CD8-positive, alpha-beta memory T cell (primary cell): ENCODE results near the gene AP5S1. TPM values are rescaled to one million over a fixed set of nuclear protein-coding genes. Genes with fewer than 3 reads are reported as not detected.

ENCODE experiments used
- CTCF ChIA-PET: fragments of 350-600 bp; sonication (Branson Sonifier 250); formaldehyde crosslinking; loops from one replicate; lab custom pipeline; 2021; ENCODE audit warnings: antibody characterized with exemption; lab: Charles Lee
- POLR2A ChIA-PET: fragments of 350-600 bp; sonication (Branson Sonifier 250); formaldehyde crosslinking; loops from one replicate; lab custom pipeline; 2021; ENCODE audit warnings: antibody characterized with exemption; lab: Charles Lee
- DNase-seq, 5 donors: peaks; one replicate each; pipeline versions ENCODE4 v3.0.0 to v3.0.0-alpha.2; 2020 to 2022; ENCODE audit warnings: mixed read lengths in 1 of 5
- H3K27ac ChIP-seq: one replicate; pipeline ENCODE4 v1.7.0; 2013; ENCODE audit warnings: low read depth, mild to moderate bottlenecking, low read length, moderate library complexity
- H3K27me3 ChIP-seq: 2 replicates; pipeline ENCODE4 v1.7.0; 2013; ENCODE audit warnings: low read length, mild to moderate bottlenecking; ENCODE audit not compliant: insufficient read depth, poor library complexity, severe bottlenecking
- H3K36me3 ChIP-seq: 2 replicates; pipeline ENCODE4 v1.7.0; 2013; ENCODE audit warnings: mild to moderate bottlenecking, low read length, moderate library complexity; ENCODE audit not compliant: insufficient read depth
- H3K4me1 ChIP-seq: 2 replicates; pipeline ENCODE4 v1.7.0; 2013; ENCODE audit warnings: mild to moderate bottlenecking, low read length, moderate library complexity; ENCODE audit not compliant: insufficient read depth
- H3K4me3 ChIP-seq: 2 replicates; pipeline ENCODE4 v1.7.0; 2013; ENCODE audit warnings: mild to moderate bottlenecking, low read length
- H3K9me3 ChIP-seq: 2 replicates; pipeline ENCODE4 v1.7.0; 2013; ENCODE audit warnings: mild to moderate bottlenecking, low read length
- H3K27ac Mint-ChIP-seq, 8 donors: one replicate each; pipeline ENCODE4 v1.8.0; 2020 to 2021; ENCODE audit warnings: mixed read lengths in 8 of 8, mild to moderate bottlenecking in 6 of 8, inconsistent platforms in 3 of 8, moderate library complexity in 3 of 8
- H3K27me3 Mint-ChIP-seq, 2 donors: one replicate each; pipeline ENCODE4 v1.8.0; 2020 to 2021; ENCODE audit warnings: mixed read lengths in 2 of 2, mild to moderate bottlenecking in 1 of 2, moderate library complexity in 1 of 2
- H3K36me3 Mint-ChIP-seq, 3 donors: one replicate each; pipeline ENCODE4 v1.8.0; 2020 to 2021; ENCODE audit warnings: mixed read lengths in 3 of 3, inconsistent platforms in 1 of 3, mild to moderate bottlenecking in 1 of 3
- H3K4me1 Mint-ChIP-seq, 3 donors: one replicate each; pipeline ENCODE4 v1.8.0; 2020 to 2021; ENCODE audit warnings: mixed read lengths in 3 of 3, inconsistent platforms in 1 of 3, mild to moderate bottlenecking in 1 of 3
- H3K4me3 Mint-ChIP-seq, 7 donors: one replicate each; pipeline ENCODE4 v1.8.0; 2020 to 2021; ENCODE audit warnings: mixed read lengths in 7 of 7, mild to moderate bottlenecking in 6 of 7, moderate library complexity in 4 of 7, inconsistent platforms in 2 of 7
- H3K9me3 Mint-ChIP-seq, 5 donors: one replicate each; pipeline ENCODE4 v1.8.0; 2020 to 2022; ENCODE audit warnings: mixed read lengths in 5 of 5, mild to moderate bottlenecking in 3 of 5, moderate library complexity in 2 of 5, inconsistent platforms in 1 of 5
- polyA plus RNA-seq: library from polyadenylated mRNA; unstranded; fragments of 300-500 nt; fragmentation: Illumina TruSeq; gene quantifications from one replicate; pipeline ENCODE4 v1.2.3, GENCODE V29; 2021
- total RNA-seq, 2 experiments: library from RNA; stranded (reverse); gene quantifications; one replicate each; pipeline ENCODE4 v1.2.3, GENCODE V29; 2021

Gene AP5S1
- total and polyA plus RNA-seq, 3 experiments from 2014 or later = 14.0 to 18.4 (median 15.7) TPM

DNA sequence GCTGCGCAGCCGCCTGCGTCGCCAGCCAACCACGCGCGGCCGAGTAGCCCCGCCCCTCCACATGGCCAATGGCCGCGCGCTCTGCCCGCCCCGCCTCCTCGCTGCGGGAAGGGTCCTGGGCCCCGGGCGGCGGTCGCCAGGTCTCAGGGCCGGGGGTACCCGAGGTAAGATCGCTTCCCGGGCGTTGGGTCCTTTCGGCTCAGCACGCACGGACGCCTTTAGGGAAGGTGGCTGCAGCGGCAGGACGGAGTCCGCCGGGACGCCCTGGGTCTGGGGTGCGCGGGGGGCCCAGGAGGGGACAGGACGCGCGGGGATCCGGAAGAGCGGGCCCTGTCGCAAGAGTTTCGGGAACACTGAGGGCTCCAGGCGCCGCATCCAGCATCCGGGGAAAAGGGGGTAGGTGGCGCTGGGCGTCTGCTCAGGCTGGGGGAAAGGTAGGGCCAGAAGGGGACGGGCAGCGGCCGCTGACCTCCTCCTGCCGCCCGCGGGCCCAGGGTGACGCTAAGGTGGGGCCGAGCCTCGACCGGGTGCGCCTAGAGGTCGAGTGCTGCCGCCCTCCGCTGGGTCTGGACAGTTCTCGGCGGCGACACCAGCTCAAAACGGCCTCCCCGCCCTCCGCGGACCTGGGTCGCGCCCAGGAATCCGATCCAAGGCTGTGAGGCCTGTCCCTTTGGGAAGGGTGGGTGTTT, 26.5 kb downstream of the AP5S1 start, which contains the start of gene MAVS:
MAVS (plus strand) TSS at position 95 of the 689 bp plus-strand sequence. CDS start 7,791 bp downstream, outside the sequence.
- ChIA-PET POLR2A (no interaction called here), CTCF (no interaction called here)
- no peaks in the 10 kb centered on the region for H3K9me3 ChIP-seq
- peaks cover 18 to 37% (median 20%) of the 10 kb centered on the region in 3 donors for H3K4me1 Mint-ChIP-seq
- no peaks in the 10 kb centered on the region for H3K27me3 Mint-ChIP-seq
- H3K4me3 Mint-ChIP-seq = peak within 1 kb of the TSS; percentile 85 to 97 (median 90)
- peaks cover 0 to 10% (median 0%) of the 10 kb centered on the region in 3 donors for H3K36me3 Mint-ChIP-seq
- H3K4me1 ChIP-seq = peaks cover 13% of the 10 kb centered on the region
- H3K9me3 Mint-ChIP-seq = no peaks in the 10 kb centered on the region
- peak within 1 kb of the TSS; percentile 84 to 97 (median 92) for H3K27ac Mint-ChIP-seq
- H3K36me3 ChIP-seq = no peaks in the 10 kb centered on the region
- H3K4me3 ChIP-seq = peak within 1 kb of the TSS; percentile 91
- H3K27ac ChIP-seq = peak within 1 kb of the TSS; percentile 81
- H3K27me3 ChIP-seq = no peaks in the 10 kb centered on the region
- peak; percentile 82 to 87 (median 83) for DNase-seq

GRCh38 chr20:3847429-3847940, 27.1 kb downstream of the AP5S1 start:
- H3K36me3 Mint-ChIP-seq = peaks cover 0 to 10% (median 0%) of the 10 kb centered on the region in 3 donors
- no peaks in the 10 kb centered on the region for H3K9me3 ChIP-seq
- H3K27me3 Mint-ChIP-seq = no peaks in the 10 kb centered on the region
- POLR2A ChIA-PET = no interaction called here
- CTCF ChIA-PET = no interaction called here
- H3K27me3 ChIP-seq = no peaks in the 10 kb centered on the region
- H3K4me1 Mint-ChIP-seq = peaks cover 18 to 37% (median 20%) of the 10 kb centered on the region in 3 donors
- no peaks in the 10 kb centered on the region for H3K9me3 Mint-ChIP-seq
- H3K27ac Mint-ChIP-seq = peak overlapping the region; percentile 84 to 97 (median 92)
- peak overlapping the region; percentile 81 for H3K27ac ChIP-seq
- H3K4me3 ChIP-seq = peak overlapping the region; percentile 91
- H3K4me1 ChIP-seq = peaks cover 13% of the 10 kb centered on the region
- peak overlapping the region; percentile 85 to 97 (median 90) for H3K4me3 Mint-ChIP-seq
- no peak for DNase-seq
- H3K36me3 ChIP-seq = no peaks in the 10 kb centered on the region

DNA sequence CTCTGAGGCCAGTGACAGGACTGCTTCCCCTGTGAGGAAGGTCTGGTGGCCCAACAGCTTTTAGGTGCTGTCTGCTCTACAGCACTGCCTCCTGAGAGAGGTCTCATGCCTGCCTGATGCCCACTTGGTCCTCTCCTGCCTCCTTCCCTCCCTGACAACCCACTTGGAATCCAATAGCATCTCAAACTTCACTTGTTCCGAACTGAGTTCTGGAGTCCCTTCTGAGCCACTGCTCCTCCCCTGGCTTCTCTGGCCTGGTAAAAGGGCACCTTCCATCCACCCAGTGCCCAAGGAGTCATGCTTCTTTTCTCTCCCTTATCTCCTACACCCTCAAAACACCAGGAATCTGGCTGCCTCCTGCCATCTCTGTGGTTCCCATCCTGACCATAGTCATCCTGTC, 28.2 kb downstream of the AP5S1 start:
- no peaks in the 10 kb centered on the region for H3K9me3 ChIP-seq
- H3K27me3 Mint-ChIP-seq = no peaks in the 10 kb centered on the region
- peaks cover 13% of the 10 kb centered on the region for H3K4me1 ChIP-seq
- peaks cover 0 to 10% (median 0%) of the 10 kb centered on the region in 3 donors for H3K36me3 Mint-ChIP-seq
- ChIA-PET POLR2A (no interaction called here), CTCF (interaction anchor here (1.2 to 2.2 kb wide), 2 partner anchors 28 to 62 kb away, joined by 5 to 6 read pairs; partner anchors contain the start of genes AP5S1 and CENPB)
- peaks cover 18 to 37% (median 20%) of the 10 kb centered on the region in 3 donors for H3K4me1 Mint-ChIP-seq
- H3K36me3 ChIP-seq = no peaks in the 10 kb centered on the region
- no peaks in the 10 kb centered on the region for H3K9me3 Mint-ChIP-seq
- H3K4me3 ChIP-seq = no peak overlapping the region
- no peak overlapping the region for H3K27ac ChIP-seq
- H3K27me3 ChIP-seq = no peaks in the 10 kb centered on the region
- no peak for DNase-seq
- peak overlapping the region; percentile 85 to 97 (median 90) for H3K4me3 Mint-ChIP-seq
- H3K27ac Mint-ChIP-seq = peak overlapping the region; percentile 70 to 94 (median 90)

- no peak overlapping the region for H3K27ac ChIP-seq
- CTCF ChIA-PET = interaction anchor here (0.7 to 3.9 kb wide), 27 partner anchors 9 to 231 kb away, joined by 3 to 33 read pairs (median 5); partner anchors contain the start of genes ADISSP, AP5S1 and CENPB
- no peaks in the 10 kb centered on the region for H3K9me3 ChIP-seq
- H3K27me3 ChIP-seq = no peaks in the 10 kb centered on the region
- no peaks in the 10 kb centered on the region for H3K27me3 Mint-ChIP-seq
- no peaks in the 10 kb centered on the region for H3K9me3 Mint-ChIP-seq
- peaks cover 11 to 20% (median 15%) of the 10 kb centered on the region in 3 donors for H3K4me1 Mint-ChIP-seq
- DNase-seq = no peak
- peaks cover 0 to 41% (median 5%) of the 10 kb centered on the region in 3 donors for H3K36me3 Mint-ChIP-seq
- no peak overlapping the region for H3K4me3 Mint-ChIP-seq
- peaks cover 3% of the 10 kb centered on the region for H3K4me1 ChIP-seq
- H3K4me3 ChIP-seq = no peak overlapping the region
- peaks cover 15% of the 10 kb centered on the region for H3K36me3 ChIP-seq
- H3K27ac Mint-ChIP-seq = peak overlapping the region in 2 of 8 donors; percentile 24 to 48
- POLR2A ChIA-PET = interaction anchor here (0.6 to 1.0 kb wide), 3 partner anchors 33 to 87 kb away, joined by 3 to 5 read pairs (median 4); partner anchors contain the start of genes ADISSP and CENPB
Measured at GRCh38 chr20:3854462-3854871, 34.1 kb downstream of the AP5S1 start.

DNA sequence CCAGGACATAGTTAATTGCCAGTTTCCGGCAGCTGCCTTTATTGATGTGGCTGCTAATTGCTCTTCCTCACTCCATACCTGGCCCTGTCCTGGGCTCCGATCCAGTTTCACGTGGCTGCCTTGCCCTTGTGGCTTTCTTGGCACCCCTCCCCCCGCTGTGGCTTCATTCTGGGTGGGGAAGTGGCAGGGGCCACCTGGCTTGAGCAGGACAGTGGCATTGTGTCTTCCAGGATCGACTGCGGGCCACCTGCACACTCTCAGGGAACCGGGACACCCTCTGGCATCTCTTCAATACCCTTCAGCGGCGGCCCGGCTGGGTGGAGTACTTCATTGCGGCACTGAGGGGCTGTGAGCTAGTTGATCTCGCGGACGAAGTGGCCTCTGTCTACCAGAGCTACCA, 37.1 kb downstream of the AP5S1 start:
- peaks cover 2 to 64% (median 8%) of the 10 kb centered on the region in 3 donors for H3K36me3 Mint-ChIP-seq
- Histone ChIP-seq H3K4me3 (no peak overlapping the region), H3K36me3 (peaks cover 27% of the 10 kb centered on the region), H3K9me3 (no peaks in the 10 kb centered on the region), H3K27me3 (no peaks in the 10 kb centered on the region), H3K4me1 (peaks cover 3% of the 10 kb centered on the region), H3K27ac (no peak overlapping the region)
- H3K27me3 Mint-ChIP-seq = no peaks in the 10 kb centered on the region
- ChIA-PET CTCF (interaction anchor here (1.1 to 1.5 kb wide), 2 partner anchors 71 to 89 kb away, joined by 3 read pairs; partner anchors contain the start of gene CENPB), POLR2A (interaction anchor here (0.6 kb wide), 3 partner anchors 35 to 78 kb away, joined by 3 to 5 read pairs (median 3); no protein-coding TSS in a partner anchor)
- H3K4me3 Mint-ChIP-seq = no peak overlapping the region
- H3K4me1 Mint-ChIP-seq = peaks cover 7 to 17% (median 15%) of the 10 kb centered on the region in 3 donors
- no peak for DNase-seq
- no peaks in the 10 kb centered on the region for H3K9me3 Mint-ChIP-seq
- H3K27ac Mint-ChIP-seq = peak overlapping the region in 1 of 8 donors; percentile 21

DNA sequence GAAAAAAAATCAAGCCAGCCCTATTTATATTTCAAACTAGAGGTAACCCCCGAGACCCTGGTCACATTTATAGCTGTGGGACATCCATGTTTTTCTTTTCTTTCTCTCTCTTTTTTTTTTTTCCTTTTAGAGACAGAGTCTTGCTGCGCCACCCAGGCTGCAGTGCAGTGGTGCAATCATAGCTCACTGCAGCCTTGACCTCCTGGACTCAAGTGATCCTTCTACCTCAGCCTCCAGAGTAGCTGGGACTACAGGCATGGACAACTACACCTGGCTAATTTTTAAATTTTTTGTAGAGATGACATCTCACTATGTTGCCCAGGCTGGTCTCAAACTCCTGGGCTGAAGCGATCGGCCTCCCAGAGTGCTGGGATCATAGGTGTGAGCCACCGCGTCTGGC, 38.3 kb downstream of the AP5S1 start:
- peaks cover 39% of the 10 kb centered on the region for H3K36me3 ChIP-seq
- H3K9me3 ChIP-seq = no peaks in the 10 kb centered on the region
- no peak overlapping the region for H3K4me3 ChIP-seq
- Mint-ChIP-seq H3K4me3 (no peak overlapping the region), H3K36me3 (peaks cover 11 to 77% (median 17%) of the 10 kb centered on the region in 3 donors), H3K9me3 (no peaks in the 10 kb centered on the region), H3K27ac (no peak overlapping the region), H3K4me1 (peaks cover 7 to 17% (median 15%) of the 10 kb centered on the region in 3 donors), H3K27me3 (no peaks in the 10 kb centered on the region)
- H3K4me1 ChIP-seq = peaks cover 3% of the 10 kb centered on the region
- H3K27me3 ChIP-seq = no peaks in the 10 kb centered on the region
- ChIA-PET POLR2A (interaction anchor here (0.6 to 0.7 kb wide), 2 partner anchors 32 to 51 kb away, joined by 4 to 5 read pairs; no protein-coding TSS in a partner anchor), CTCF (interaction anchor here (1.2 kb wide), 2 partner anchors 72 to 182 kb away, joined by 3 read pairs; partner anchors contain the start of gene CENPB)
- no peak overlapping the region for H3K27ac ChIP-seq
- no peak for DNase-seq

- CTCF ChIA-PET = no interaction called here
- no peaks in the 10 kb centered on the region for H3K4me1 ChIP-seq
- no peaks in the 10 kb centered on the region for H3K27me3 ChIP-seq
- Mint-ChIP-seq H3K4me1 (peaks cover 2 to 9% (median 7%) of the 10 kb centered on the region in 3 donors), H3K36me3 (peaks cover 11 to 86% (median 19%) of the 10 kb centered on the region in 3 donors), H3K4me3 (no peak overlapping the region), H3K27ac (peak overlapping the region in 2 of 8 donors; percentile 29 to 76), H3K9me3 (no peaks in the 10 kb centered on the region), H3K27me3 (no peaks in the 10 kb centered on the region)
- H3K27ac ChIP-seq = no peak overlapping the region
- POLR2A ChIA-PET = no interaction called here
- peaks cover 52% of the 10 kb centered on the region for H3K36me3 ChIP-seq
- H3K9me3 ChIP-seq = no peaks in the 10 kb centered on the region
- DNase-seq = no peak
- no peak overlapping the region for H3K4me3 ChIP-seq
Measured at GRCh38 chr20:3861191-3861590, 40.8 kb downstream of the AP5S1 start.
